Measurements from ENCODE around the gene ZSCAN16.
A peak's percentile ranks its signal among the peaks of the same experiment; 100 is the strongest.
"Not testable (repeated sequence)": the region's sequence is repeated elsewhere in the genome, so short reads cannot be mapped to it uniquely, and the experiment has no call there.

Gene ZSCAN16

GRCh38 chr6:28124350-28124970 lies at the start of gene ZSCAN16:
Gene ZSCAN16, plus strand, starts transcription at chr6:28124609. Its CDS starts 835 bp downstream, at chr6:28125444.
- DNase-seq (ENCODE audit: low spot score) = peak; percentile 82

GRCh38 chr6:28078050-28078449 lies 46.4 kb upstream of the ZSCAN16 start:
- DNase-seq (ENCODE audit: low spot score) = no peak

- no peak for DNase-seq (ENCODE audit: low spot score)
Measured at GRCh38 chr6:28078836-28079235, 45.6 kb upstream of the ZSCAN16 start.

GRCh38 chr6:28080381-28080630 lies 44.1 kb upstream of the ZSCAN16 start, which contains the start of gene ZNF165:
Gene ZNF165, plus strand, starts transcription at chr6:28080568. Its CDS starts 4,913 bp downstream, at chr6:28085481.
- DNase-seq (ENCODE audit: low spot score) = not testable (repeated sequence)

- DNase-seq (ENCODE audit: low spot score) = peak; percentile 95
Measured at GRCh38 chr6:28080631-28081485, 43.6 kb upstream of the ZSCAN16 start.

- peak; percentile 27 for DNase-seq (ENCODE audit: low spot score)
Measured at GRCh38 chr6:28081486-28081751, 43.0 kb upstream of the ZSCAN16 start.

GRCh38 chr6:28082939-28083338 lies 41.5 kb upstream of the ZSCAN16 start:
- no peak for DNase-seq (ENCODE audit: low spot score)

GRCh38 chr6:28089054-28089453 lies 35.4 kb upstream of the ZSCAN16 start:
- no peak for DNase-seq (ENCODE audit: low spot score)

GRCh38 chr6:28090917-28091586 lies 33.4 kb upstream of the ZSCAN16 start:
- DNase-seq (ENCODE audit: low spot score) = no peak

- DNase-seq (ENCODE audit: low spot score) = not testable (repeated sequence)
Measured at GRCh38 chr6:28102222-28102621, 22.2 kb upstream of the ZSCAN16 start.

- DNase-seq (ENCODE audit: low spot score) = not testable (repeated sequence)
Measured at GRCh38 chr6:28102699-28103098, 21.7 kb upstream of the ZSCAN16 start.

- peak; percentile 84 for DNase-seq (ENCODE audit: low spot score)
Measured at GRCh38 chr6:28104392-28105244, 19.8 kb upstream of the ZSCAN16 start.

GRCh38 chr6:28105245-28105639 lies 19.2 kb upstream of the ZSCAN16 start:
- no peak for DNase-seq (ENCODE audit: low spot score)

- no peak for DNase-seq (ENCODE audit: low spot score)
Measured at GRCh38 chr6:28107506-28107905, 16.9 kb upstream of the ZSCAN16 start.

- no peak for DNase-seq (ENCODE audit: low spot score)
Measured at GRCh38 chr6:28111964-28112363, 12.4 kb upstream of the ZSCAN16 start.

- DNase-seq (ENCODE audit: low spot score) = no peak
Measured at GRCh38 chr6:28115799-28116198, 8.6 kb upstream of the ZSCAN16 start.

GRCh38 chr6:28117386-28118050 lies 6.9 kb upstream of the ZSCAN16 start:
- DNase-seq (ENCODE audit: low spot score) = no peak

- DNase-seq (ENCODE audit: low spot score) = no peak
Measured at GRCh38 chr6:28118217-28118616, 6.2 kb upstream of the ZSCAN16 start.

GRCh38 chr6:28121876-28122275 lies 2.5 kb upstream of the ZSCAN16 start:
- DNase-seq (ENCODE audit: low spot score) = no peak

GRCh38 chr6:28122283-28122682 lies 2.1 kb upstream of the ZSCAN16 start:
- DNase-seq (ENCODE audit: low spot score) = not testable (repeated sequence)

GRCh38 chr6:28124971-28125353 lies 553 bp downstream of the ZSCAN16 start:
- DNase-seq (ENCODE audit: low spot score) = no peak

- DNase-seq (ENCODE audit: low spot score) = no peak
Measured at GRCh38 chr6:28125401-28125800, 992 bp downstream of the ZSCAN16 start.

Data from CD4-positive, alpha-beta T cell treated with Interleukin-15 for 4 hours (primary cell).